Peyer's patch (tissue), 4 donors: Measurements from ENCODE around the gene NPLOC4.

Source experiments
- POLR2A ChIP-seq, 2 donors: fragments of 450-650 bp; IDR thresholded peaks; one replicate each; pipeline ENCODE4 v1.5.1; 2017; ENCODE audit warnings: antibody characterized with exemption in 2 of 2, mild to moderate bottlenecking in 2 of 2, moderate library complexity in 2 of 2
- TF ChIP-seq, protein P1 (sequence below), 6 experiments: fragments of 450-650 bp in 4 of 6; fragments of 200-600 bp in 2 of 6; sonication (generic) in 1 of 6; IDR thresholded peaks; one replicate each; pipeline ENCODE4 v1.5.1; 2017 to 2019; ENCODE audit warnings: antibody characterized with exemption in 6 of 6, mild to moderate bottlenecking in 3 of 6, moderate library complexity in 1 of 6

DNA sequence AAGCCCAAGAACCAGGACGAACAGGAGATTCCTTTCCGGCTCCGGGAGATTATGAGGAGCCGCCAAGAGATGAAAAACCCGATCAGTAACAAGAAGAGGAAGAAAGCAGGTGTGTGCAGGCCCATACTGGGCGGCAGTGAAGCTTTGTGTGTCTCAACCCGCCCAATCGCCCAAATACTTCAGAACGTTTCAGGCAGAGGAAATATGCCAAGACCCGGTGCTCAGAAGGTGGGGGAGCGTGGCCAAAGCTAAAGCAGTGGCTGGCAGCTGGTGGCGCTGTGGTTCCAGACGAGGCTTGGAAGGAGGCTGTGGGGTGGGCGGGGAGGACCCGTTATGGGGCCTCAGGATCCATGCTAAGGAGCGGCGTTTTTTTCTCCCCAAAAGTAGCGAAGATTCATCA lies 30.8 kb upstream of the NPLOC4 start:
- TF ChIP-seq, protein P1, sequence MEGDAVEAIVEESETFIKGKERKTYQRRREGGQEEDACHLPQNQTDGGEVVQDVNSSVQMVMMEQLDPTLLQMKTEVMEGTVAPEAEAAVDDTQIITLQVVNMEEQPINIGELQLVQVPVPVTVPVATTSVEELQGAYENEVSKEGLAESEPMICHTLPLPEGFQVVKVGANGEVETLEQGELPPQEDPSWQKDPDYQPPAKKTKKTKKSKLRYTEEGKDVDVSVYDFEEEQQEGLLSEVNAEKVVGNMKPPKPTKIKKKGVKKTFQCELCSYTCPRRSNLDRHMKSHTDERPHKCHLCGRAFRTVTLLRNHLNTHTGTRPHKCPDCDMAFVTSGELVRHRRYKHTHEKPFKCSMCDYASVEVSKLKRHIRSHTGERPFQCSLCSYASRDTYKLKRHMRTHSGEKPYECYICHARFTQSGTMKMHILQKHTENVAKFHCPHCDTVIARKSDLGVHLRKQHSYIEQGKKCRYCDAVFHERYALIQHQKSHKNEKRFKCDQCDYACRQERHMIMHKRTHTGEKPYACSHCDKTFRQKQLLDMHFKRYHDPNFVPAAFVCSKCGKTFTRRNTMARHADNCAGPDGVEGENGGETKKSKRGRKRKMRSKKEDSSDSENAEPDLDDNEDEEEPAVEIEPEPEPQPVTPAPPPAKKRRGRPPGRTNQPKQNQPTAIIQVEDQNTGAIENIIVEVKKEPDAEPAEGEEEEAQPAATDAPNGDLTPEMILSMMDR (IDR thresholded peaks at IDR 0.05), result no peak
- no peak for TF ChIP-seq POLR2A (IDR thresholded peaks at IDR 0.05)
